LNCAP (cell line): ENCODE results near the gene TMPO.
A peak's percentile ranks its signal among the peaks of the same experiment; 100 is the strongest.

Experiments used
- TF ChIP-seq, protein P1 (sequence below): fragments of 450-650 bp; IDR thresholded peaks from 2 replicates; pipeline ENCODE4 v1.5.1; 2017; ENCODE audit warnings: mild to moderate bottlenecking

TMPO gene

DNA sequence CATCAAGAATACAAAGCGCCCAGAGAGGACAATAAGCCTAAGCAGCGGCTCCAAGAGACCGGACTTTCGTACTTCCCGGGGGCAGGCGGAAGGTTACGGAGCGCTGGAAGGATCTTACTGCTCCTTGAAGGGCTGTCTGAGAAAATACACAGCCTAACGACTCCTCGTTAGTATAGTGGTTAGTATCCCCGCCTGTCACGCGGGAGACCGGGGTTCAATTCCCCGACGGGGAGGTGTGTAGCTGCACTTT is 12.1 kb upstream of the TMPO start:
- TF ChIP-seq, protein P1, sequence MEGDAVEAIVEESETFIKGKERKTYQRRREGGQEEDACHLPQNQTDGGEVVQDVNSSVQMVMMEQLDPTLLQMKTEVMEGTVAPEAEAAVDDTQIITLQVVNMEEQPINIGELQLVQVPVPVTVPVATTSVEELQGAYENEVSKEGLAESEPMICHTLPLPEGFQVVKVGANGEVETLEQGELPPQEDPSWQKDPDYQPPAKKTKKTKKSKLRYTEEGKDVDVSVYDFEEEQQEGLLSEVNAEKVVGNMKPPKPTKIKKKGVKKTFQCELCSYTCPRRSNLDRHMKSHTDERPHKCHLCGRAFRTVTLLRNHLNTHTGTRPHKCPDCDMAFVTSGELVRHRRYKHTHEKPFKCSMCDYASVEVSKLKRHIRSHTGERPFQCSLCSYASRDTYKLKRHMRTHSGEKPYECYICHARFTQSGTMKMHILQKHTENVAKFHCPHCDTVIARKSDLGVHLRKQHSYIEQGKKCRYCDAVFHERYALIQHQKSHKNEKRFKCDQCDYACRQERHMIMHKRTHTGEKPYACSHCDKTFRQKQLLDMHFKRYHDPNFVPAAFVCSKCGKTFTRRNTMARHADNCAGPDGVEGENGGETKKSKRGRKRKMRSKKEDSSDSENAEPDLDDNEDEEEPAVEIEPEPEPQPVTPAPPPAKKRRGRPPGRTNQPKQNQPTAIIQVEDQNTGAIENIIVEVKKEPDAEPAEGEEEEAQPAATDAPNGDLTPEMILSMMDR: no peak

DNA sequence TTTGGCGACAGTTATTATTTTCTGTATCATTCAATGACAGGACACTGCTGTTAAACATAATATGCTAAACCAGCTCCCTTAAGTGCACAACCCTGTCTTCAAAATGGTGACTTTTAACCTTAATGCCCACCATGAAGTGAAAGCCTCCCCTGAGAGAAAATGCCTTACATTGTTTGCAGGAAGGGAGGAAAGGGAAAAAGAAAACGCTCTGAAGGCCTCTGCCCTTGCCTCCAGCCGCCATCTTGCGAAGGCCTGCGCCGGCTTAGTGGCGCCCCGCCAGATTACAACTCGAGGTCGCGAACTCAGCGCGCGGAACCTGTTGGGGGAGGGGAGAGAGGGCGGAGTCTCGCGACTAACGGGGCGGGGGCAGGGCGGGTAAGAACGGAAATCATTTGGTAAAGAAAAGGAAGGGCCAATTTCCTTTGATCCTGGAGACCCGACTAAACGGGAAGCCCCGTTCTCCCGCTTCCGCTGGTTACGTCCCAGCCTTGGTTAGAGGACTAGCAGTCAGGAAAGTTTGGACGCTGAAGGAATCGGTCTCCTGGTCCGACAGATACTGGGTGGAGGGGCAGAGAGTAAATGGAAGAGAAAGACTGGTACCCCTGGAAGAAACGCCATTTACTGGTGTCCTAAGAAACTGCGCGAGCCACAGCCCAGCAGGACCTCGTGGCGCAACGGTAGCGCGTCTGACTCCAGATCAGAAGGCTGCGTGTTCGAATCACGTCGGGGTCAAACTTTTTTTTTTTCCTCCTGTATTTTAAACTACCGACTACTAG is 11.6 kb upstream of the TMPO start:
- TF ChIP-seq, protein P1: no peak

DNA sequence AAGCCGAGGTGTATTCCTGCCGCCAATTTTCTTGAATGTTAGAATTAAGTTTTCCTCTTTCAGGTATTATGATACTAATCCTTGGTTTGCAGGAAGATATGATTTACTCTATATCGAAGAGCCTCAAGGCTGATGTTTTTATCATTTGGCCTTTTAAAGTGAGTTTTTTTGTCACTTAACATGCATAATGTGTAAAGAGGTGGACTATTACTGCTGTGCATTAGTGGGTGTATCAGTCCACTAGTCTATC is 11.1 kb upstream of the TMPO start:
- TF ChIP-seq, protein P1: no peak

DNA sequence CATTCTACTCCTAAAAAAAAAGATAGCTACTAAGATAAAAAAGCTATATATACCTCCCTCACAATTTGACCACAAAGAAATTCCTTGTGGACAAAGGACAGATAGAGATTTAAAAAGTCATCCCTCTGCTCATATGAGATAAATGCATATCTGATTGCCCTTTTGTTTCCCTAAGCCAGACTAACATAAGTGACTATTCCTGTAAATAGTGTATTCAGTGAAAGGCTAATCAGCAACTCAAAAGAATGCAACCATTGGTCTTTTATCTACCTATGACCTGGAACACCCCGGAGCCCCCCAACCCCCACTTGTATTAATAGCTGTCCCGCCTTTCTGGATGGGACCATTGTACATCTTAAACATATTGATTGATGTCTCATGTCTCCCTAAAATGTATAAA is 6.3 kb upstream of the TMPO start:
- TF ChIP-seq, protein P1: no peak

DNA sequence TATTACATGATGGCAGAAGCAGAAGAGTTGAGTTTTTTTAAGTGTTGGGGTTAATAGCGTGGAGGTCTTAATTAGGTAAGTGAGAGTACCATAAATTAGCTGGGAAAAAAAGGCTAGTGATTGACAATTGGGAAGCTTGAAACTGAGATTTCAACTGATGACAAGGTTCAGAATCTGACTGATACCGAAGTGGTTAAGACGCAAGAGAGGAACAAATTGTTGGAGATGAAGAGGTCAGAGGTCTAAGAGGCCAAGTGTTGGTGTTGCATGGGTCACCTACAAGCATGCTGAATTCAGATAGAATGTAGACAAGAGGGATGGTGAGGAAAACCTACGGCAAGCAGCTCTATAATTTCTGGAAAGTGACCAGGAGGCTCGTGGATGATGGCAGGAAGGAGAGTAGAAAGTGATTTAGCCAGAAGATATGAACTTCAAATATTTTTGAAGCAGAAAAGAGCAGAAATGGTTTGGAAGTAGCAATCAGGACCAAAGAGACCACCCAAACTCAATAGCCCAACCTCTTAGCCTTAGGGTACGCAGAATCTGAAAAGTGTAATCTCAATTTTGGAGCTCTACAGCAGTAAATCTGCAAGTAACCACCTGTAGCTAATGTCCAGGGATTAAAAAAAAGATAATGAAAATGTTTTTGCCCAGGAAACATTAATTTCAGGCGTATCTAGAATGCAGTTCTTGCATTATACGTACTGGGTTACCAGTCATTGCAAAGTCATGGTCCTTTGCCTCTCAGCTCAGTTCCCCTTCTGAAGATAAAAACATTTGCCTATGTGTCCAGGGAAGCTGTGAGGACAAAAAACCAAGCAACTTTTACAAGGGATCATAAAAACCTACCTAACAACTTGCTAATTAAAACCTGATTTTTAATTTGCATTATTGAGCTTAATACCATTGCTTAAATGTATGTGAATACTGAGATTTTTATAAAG is 1.7 kb upstream of the TMPO start:
- TF ChIP-seq, protein P1: no peak

DNA sequence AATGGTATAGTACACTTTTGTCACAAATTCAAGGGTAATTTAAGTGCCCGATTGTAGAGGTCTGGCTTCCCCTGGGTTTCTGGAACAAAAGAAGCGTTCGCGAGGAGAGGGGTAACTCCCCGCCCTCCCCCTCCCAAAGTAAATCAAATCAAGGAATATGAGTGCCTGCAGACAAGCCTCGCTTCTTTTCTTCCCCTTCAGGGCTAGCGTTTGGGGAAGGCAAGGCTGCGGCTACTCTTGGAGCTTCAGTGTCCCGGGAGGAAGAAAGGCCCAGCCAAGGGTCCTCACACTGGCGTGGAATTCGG is 456 bp upstream of the TMPO start:
- TF ChIP-seq, protein P1: no peak

DNA sequence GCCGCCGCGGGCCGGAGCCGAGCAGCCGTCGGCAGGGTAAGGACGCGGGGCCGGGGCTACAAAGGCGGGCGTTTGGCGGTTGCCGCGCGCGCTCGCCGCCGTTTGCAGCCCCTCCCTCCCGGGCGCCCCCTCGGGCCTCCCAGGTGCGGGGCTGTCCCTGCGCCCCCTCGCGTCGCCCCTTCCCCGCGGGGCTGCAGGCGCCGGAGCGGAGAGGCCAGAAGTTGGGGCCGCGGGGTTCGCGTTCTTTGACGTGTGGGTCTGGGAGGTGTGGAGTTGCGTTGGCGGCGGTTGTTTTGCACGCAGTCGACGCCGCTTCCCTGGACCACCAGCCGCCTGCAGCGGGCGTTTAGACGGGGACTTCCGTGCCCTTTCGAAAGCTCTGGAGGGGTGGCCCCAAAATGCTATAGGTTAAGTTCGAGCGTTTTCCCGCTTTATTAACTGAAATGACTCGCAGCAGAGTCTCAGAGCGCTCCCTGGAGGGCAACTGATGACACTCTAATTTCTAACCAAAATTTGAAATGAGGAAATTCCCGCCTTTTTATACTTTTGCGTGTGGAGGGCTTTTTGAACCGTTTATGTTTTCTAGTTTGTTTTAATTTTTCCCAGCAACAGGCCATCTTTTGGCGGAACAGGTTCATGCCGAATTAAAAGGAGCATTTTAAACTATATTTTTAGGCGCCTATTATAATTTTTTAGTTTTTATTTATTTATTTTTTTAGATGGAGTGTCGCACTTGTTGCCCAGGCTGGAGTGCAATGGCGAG is 902 bp downstream of the TMPO start:
- TF ChIP-seq, protein P1: peak; percentile 66
